ENCODE results near the gene OR4D2.

DNA sequence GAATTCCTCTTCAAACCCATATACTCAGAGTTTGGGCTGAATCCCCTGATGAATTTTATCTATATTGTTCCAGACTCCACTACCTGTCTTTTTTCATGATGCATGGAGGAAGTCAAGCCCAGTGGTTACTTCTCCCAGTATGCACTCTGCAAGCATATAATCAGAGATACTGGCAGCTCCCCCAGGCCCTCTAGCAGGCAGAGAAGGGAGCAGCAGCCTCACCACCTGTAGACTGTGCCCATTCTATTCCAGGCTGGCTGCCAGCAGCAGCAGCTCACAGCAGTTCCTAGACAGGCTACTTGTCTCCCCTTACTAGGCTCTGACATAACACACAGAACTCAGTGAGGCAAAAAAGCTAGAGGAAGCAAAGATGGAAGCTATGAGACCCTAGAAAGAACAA lies 48.9 kb downstream of the OR4D2 start:
- TF ChIP-seq, protein P1, sequence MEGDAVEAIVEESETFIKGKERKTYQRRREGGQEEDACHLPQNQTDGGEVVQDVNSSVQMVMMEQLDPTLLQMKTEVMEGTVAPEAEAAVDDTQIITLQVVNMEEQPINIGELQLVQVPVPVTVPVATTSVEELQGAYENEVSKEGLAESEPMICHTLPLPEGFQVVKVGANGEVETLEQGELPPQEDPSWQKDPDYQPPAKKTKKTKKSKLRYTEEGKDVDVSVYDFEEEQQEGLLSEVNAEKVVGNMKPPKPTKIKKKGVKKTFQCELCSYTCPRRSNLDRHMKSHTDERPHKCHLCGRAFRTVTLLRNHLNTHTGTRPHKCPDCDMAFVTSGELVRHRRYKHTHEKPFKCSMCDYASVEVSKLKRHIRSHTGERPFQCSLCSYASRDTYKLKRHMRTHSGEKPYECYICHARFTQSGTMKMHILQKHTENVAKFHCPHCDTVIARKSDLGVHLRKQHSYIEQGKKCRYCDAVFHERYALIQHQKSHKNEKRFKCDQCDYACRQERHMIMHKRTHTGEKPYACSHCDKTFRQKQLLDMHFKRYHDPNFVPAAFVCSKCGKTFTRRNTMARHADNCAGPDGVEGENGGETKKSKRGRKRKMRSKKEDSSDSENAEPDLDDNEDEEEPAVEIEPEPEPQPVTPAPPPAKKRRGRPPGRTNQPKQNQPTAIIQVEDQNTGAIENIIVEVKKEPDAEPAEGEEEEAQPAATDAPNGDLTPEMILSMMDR (IDR thresholded peaks at IDR 0.05; ENCODE audit: poor library complexity): no peak
- no peak for TF ChIP-seq EZH2 (IDR thresholded peaks at IDR 0.05; ENCODE audit: borderline replicate concordance)
- TF ChIP-seq EZH2phosphoT487 (IDR thresholded peaks at IDR 0.05; ENCODE audit: low read depth, severe bottlenecking, unreplicated experiment): no peak

All from hepatocyte (in vitro differentiated cells).